Hematopoietic multipotent progenitor cell treated with erythropoietin and hydrocortisone succinate and interleukin-3 and kit ligand, for 8 days (in vitro differentiated cells): ENCODE data around the gene PGAP2.

Source experiments
- DNase-seq: peaks from one replicate; pipeline ENCODE4 v3.0.0-alpha.2; 2015

Gene PGAP2

DNA sequence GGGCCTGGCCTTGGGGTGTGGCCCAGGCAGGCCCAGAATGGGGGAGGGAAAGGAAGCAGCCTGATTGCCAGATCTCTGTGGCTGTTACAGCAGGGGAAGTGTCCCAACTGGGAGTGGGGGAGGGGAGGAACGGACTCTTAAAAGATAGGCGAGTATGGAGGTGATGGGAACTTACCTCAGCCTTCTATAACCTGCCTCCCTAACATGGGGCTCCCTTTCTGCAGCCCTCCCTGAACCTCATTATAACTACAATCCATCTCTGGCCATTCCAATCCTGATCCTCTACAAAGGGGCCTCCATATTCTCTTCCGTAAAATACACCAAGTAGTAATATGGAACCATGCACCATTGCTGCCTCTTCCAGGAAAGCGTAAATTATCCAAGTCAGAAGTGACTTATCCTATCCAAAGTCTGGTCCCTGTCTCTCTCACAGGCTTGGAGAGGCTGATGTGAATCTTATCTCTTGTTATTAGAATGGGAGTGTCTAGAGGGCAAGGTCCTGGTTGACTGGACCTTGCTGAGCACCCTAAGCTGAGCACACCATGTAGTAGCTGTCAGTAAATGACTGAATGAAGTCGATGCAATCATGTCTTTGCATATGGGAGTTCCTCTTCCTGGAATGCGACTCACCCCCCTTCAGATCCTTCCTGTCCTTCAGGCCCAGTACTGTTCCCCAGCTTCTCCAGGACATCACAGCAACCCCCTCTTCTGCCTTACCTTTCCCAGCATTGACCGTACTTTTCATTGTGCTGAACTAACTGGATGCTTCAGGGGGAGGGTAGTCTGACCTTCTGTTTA, 26.5 kb downstream of the PGAP2 start:
- DNase-seq = peak; percentile 94

DNA sequence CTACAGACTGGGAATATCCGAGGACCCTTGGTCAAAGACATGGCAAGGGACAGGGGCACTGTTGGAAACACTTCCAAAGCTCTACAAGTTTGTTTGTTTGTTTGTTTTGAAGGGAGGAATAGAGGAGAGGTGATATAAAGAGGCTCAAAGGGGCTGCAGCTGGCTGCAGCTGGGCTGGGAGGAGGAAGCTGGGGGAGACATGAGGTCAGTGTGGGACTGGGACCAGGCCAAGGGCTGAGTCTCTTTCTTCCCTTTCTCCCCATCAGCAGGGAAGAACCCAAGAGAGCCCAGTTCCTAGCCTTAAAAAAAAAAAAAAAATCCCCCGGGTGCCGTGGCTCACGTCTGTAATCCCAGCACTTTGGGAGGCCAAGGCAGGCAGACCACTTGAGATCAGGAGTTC, 27.4 kb downstream of the PGAP2 start:
- DNase-seq = no peak

DNA sequence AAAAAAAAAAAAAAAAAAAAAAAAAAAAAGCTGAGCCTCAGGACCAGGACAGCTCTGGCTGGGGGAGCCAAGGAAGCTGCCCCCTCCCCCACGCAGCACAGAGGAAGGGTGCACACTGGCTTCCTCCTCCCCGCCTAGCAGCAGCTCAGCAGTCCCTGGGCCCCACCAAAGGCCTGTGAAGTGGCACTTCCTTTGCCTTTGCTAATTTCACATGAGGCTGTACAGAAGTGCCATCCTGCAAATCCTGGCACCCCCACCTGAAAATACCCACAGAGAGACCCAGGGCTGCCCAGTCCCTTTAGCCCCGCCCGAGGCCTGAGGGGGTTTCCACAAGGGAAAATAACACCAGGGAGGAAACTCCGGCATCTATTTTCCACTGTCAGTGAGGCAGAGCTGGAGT, 28.5 kb downstream of the PGAP2 start:
- DNase-seq = no peak

DNA sequence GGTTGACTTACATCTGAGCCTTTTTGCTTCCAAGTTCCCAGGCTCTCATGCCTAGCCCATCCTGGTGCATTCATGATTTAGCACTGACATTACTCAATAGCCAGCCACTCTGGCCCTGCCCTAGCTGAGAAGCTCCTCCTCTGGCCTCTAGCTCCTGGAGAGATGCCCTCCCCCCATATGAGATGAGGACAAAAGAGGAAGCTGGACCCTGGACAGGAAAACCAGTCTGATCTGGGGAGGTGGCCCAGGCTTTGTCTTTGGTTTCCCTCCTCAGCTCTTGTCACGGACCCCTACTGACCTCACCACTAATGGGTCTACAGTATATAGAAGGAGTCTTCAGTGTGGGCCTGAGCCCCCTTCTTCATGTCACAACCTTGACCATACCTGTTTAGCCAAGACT, 29.4 kb downstream of the PGAP2 start:
- DNase-seq = peak; percentile 75

DNA sequence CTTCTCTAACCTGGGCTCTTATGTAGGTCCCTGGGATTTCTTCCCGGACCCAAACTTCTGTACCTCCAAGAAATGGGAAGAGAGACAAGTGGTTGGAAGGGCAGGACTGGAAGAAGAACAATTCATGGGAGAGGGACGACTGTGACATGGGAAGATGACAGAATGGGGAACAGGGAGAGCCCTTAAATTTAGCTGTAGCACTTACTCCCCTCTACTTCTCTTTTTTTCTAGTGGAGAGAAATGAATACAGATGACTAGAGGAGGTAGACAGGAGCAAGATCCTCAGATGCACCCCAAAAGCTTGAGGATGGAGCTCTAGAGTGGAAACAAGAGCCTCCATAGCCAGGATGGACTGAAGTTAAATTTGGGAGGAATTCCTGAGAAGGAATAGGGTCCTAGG, 30.1 kb downstream of the PGAP2 start:
- no peak for DNase-seq

DNA sequence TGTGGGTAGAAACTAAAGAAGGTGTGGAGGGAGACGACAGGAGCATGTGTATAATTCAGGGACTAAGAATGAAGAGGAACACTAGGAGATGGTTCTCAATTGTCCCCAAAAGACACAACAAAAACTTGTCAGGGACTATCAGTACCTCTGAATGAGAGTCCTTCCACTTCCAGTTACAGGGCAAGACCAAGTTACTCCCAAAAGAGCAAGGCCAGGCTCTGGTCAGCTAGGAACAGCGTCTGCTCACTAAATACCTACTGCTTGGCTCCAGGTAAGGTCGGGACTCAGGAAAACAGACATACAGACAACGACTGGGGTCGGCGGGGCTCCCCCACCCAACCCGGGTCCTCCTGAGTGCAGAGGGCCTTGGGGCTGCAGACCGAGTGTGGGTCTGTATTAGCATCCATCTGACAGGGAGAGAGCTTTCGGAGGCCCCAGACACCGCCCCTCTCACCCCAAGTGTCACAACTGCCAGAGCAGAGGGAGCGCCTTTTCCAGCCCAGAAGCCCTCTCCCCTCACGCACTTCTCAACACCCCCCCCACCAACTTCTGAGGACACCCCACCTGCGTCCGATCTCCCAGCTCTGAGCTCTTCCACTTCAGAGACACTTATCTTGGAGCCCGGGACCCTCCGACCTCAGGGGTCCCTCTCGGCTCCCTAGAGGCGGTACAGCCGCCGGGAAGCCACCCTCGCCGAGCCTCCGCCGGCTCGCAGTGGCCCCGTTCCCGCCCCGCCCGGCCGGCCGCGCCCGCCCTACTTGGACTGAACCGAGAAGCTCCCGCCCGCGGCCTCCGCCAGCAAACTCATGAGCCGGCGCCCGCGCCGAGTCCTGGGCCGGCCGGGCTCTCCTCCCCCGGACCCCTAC, 31.9 kb downstream of the PGAP2 start:
- peak; percentile 44 for DNase-seq

DNA sequence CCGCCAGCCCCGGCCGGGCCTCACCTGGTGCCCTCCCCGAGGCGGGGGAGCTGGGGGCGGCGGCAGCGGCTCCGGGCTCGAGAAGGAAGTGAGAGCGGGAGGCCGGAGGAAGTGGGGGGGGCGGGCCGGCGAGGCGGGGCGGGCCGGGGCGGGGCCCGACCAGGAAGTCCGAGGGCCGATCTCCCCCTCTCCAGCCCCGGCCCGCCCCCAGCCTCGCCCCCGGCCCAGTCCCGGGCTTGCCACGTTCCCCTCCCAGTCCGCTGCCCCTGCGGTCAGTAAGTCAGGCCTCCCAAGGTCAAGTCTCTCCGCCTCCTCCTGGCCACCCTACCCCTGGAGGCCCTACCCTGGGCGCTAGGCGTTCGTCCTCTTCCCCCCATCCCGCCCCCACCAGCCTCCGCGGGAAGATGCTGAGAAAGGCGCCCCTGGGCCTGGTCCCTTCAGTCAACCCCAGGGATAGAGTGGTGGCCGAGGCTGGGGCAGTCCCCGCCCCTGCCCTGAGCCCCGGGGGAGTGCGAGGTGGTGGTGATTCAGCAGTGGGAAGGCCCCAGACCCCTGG, 32.6 kb downstream of the PGAP2 start, which contains the start of gene RHOG:
RHOG (minus strand) TSS at position 90 of the 556 bp plus-strand sequence. CDS start 12,821 bp downstream, outside the sequence.
- DNase-seq = peak; percentile 85

DNA sequence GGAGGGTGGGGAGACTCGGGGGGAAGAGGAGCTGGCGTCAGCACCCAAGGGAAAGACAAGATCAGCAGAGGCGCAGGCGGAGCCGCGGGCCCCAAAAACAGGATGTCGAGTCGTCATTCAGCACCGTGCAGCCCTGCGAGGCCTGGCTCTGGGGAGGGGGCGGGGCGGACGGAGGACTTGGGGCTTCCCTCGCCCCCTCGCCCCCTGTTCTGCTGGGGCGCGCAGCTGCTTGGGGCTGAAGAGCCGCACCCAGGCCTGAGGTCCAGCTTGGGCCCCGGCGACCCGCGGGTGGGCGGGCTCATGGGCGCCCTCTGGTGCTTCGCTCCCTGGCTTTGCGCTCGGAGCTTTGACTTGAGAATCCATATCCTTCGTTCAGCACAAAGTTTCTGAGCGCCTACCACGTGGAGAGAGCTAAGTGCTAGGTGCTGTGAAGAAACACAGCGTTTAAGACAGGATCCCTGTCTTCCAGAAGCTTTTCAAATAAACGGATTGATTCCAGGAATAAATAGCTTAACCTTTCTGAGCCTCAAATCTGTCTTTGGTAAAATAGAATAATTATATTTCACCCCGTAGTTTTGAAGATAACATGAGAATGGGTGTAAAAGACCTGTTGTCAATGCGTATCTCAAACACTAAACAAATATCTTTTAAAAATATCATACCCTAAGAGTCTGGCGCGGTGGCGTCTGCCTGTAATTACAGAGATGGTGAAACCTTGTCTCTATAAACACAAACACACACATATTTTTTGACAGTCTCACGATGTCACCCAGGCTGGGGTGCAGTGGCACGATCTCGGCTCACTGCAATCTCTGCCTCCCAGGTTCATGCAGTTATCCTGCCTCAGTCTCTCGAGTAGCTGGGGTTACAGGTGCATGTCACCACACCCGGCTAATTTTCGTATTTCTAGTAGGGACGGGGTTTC, 33.3 kb downstream of the PGAP2 start:
- DNase-seq = peak; percentile 88

DNA sequence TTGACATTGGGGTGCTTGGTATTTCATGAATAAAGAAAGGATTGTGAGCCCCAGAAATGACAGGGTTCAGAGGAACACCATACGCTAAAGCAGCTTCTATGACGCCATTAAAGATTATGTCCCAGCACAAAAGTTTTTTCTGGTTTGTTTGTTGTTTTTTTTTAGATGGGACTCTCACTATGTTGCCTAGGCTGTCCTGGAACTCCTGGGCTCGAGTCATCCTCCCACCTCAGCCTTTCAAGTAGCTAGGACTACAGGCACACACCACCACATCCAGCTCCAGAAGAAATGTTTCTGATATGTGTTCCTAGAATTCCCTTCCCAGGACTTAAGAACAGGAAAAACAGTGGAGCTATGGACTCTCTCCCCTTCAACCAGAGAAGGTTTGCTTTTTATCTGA, 35.0 kb downstream of the PGAP2 start:
- DNase-seq = peak; percentile 0

DNA sequence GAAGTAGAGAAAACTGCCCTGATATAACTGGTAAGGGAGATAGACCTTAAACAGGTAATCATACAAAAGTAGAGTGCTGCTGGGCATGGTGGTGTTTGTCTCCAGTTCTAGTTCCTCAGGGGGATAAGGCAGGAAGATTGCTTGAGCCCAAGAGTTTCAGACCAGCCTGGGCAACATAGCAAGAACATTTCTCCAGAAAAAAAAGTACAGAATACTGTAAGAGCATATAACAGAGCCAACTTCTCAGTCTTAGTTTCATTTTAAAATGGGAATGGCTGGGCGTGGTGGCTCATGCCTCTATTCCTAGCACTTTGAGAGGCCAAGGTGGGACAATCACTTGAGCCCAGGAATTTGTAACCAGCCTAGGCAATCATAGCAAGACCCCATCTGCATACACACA, 36.9 kb downstream of the PGAP2 start:
- DNase-seq = no peak

DNA sequence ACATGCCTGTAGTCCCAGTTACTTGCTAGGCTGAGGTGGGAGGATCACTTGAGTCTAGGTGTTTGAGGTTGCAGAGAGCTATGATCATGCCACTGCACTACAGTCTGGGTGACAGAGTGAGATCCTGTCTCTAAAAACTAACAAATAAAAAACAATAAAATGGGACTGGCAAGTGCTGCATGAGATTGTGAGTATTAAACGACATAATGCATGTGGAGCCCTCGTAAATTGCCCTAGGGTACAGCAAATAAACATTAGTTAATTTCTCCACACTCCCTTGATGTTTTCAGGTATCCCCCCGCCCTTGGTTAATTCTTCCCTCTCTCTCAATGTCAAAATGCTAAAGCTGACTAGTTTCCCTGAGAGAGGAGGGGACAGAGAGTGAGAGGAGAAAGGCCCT, 37.3 kb downstream of the PGAP2 start:
- no peak for DNase-seq

DNA sequence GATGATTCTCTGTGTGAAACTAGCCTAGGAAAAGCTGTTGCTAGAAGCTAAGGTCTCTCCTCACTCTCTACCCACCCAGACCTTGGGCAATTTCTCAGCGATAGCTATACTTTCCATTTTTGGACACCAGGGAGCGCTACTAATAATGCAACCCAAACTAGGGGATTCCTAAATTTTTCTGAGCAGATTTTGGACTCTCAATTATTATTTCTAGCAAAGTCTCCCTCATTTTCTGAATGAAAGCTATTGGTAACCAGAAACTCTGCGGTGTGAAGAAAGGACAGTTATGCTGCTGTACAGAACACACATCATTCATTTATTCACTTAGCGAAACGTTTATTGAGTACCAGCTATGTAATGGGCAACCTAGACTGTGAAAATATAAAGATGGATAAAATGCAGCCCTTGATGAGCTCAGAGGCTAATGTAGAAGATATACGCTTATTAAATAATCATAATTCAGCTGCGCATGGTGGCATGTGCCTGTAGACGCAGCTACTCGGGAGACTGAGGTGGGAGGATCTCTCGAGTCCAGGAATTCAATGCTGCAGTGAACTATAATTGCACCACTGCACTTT, 41.0 kb downstream of the PGAP2 start:
- DNase-seq = peak; percentile 71

DNA sequence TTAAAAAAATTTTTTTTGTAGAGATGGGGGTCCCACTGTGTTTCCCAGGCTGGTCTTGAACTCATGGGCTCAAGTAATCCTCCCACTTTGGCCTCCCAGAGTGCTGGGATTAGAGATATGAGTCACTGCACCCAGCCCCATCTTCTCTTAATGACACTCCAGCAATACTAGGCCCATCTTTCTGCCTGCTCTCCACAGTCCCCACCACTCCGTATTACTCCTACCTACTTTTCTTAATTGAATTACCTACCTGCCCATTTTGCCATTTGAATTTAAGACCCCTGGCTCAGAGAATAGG, 45.1 kb downstream of the PGAP2 start:
- DNase-seq = no peak

DNA sequence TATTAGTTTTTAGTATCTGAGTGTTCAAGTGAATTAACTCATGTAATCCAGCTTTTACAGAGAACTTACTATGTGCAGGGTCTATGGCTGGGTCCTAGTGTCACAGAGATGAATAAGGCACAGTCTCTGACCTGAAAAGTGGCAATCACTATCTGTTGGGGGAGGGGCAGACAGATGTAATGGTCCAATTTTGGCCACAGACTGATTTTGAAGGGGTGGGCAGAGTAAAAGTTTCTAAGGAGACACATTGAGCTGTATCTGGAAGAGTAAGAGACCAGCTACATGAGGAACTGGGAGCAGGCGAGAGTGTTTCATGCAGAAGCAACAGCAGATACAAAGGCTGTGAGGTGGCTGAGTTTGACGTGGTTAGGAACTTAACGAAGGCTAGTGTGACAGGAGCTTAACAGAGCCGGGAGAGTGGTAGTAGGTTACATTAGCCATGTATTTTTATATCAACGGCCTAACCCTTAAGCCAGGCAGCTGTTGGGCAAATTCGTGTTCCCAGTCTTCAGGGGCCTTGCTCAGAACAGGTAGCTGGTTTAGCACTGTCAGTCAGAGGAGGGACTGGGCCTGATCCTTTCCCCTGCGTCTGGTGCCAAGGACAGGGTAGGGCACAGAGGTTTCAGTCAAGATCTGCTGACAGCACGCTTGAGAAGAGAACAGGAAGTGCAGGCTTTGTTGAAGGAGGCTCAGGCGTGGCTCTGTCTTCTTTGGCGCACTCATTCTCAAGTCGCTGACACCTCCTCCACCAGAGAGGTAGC, 45.7 kb downstream of the PGAP2 start:
- peak; percentile 84 for DNase-seq

DNA sequence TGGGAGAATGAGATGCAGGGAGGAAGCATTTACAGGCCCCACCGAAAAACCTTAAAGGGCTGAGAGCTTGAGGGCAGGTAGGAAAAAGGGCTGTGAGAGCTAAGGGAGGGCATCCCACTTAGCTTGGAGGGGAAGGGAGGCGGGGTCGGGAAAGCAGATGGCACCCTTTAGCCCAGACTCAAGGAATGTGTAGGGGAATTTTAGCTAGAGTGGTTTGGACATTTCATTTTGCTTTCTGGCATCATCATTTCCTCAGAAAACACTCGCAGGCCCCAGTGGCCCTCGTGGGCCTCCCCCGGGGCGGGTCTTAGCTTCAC, 46.3 kb downstream of the PGAP2 start:
- DNase-seq = no peak

DNA sequence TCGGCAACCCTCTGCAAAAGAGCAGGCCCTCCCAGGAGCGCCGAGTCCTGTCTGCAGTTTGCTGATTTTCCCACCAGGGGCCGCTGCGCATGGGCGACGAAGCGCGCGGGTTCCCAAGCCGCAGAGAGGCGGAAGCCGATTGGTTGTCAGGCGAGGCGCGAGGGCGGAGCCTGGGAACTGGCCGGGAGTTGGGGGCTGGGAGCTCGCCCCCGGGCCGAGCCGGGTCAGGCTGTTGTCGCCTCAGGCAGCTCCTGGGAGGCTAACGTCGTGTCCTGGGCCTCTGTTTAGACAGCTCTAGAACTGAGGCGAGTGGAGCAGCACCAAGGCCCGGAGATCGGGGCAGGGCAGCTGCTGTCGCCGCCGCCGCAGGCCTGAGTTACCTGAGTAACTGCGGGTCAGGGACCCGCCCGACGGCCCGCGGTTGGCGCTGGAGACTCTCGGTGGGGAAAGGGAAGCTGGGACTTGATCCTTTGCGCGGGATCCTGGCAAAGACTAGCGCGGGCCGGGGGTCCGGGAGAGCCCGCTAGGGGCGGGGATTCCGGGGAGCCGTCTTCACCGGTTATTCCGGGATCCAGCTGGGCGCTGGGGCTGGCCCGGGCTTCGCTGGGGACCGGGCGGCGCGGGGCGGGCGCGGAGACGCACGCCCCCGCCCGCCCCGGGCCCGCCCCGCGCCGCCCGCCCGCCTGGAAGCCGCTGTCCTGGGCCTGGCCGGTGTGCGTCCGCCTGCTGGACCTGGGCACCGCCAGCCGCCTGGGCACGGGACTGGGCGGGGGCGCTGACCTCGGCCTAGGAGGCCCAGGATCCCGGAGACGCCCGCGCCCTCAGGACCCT, 46.8 kb downstream of the PGAP2 start, which contains the start of gene STIM1:
STIM1 (plus strand) TSS at position 688 of the 831 bp plus-strand sequence. CDS start 607 bp downstream, outside the sequence.
- DNase-seq = peak; percentile 96

DNA sequence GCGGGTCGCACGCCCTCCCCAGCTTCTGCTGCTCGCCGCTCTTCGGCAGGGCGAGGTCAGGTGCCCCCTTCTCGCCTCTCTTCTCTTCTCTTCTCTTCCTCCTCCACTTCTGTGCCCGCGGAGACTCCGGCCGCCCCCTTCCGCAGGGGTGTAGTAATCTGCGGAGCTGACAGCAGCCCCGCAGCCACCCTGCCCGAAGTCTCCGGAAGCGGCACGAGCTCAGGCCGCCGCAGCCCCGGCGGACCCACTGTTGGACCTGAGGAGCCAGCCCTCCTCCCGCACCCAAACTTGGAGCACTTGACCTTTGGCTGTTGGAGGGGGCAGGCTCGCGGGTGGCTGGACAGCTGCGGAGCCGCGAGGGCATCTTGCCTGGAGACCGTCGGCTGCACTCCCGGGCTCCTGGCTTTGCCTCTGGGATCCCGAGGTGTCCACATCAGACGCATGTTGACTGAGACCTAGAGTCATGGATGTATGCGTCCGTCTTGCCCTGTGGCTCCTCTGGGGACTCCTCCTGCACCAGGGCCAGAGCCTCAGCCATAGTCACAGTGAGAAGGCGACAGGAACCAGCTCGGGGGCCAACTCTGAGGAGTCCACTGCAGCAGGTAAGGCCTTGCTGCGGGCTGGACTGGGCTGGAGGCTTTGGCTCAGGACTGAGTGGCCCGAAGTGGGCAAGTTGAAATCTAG, 47.6 kb downstream of the PGAP2 start:
- DNase-seq = peak; percentile 53

DNA sequence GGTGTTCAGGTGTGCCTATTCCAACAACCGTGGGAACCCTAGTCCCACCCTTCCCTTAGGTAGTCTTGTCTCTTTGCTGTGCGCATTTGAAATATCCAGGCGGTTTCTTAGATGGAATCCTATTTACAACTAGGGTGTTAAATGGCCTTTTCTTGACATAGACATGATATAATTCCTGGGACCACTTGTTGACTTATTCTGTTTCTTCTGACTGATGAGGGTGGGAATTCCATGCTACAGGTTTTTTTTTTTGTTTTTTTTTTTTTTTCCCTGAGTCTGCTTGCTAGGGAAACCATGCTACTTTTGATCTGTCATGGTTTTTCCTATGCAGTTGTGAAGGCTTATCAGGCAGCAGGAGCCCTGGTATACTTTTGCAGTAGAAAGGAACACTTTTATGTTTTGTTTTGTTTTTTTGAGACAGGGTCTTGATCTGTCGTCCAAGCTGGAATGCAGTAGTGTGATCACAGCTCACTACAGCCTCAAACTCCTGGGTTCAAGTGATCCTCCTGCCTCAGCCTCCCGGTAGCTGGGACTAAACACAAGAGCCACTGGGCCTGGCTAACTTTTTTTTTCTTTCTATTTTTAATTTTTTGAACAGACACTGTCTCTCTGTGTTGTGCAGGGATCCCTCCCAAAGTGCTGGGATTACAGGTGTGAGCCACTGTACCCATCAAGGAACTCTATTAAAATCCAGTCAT, 48.6 kb downstream of the PGAP2 start:
- DNase-seq = no peak

DNA sequence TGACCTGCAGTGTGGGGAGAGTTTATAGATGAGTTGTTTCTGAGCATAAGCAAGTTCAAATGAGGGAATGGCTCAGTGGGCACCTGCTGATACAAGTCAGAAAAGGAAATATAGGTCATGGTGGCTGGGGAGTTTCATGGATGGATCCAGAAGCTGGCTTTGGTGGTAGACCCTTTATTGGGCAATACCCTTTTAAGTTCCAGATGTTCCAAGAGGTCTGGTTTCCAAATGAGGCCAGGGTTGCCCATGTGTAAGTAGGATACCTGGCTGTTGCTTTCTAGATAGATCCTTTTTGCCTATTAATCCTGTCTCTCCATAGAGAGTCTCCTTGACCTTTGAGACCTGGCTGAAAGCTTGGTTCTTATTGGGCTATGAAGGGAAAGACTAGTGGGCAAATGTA, 49.3 kb downstream of the PGAP2 start:
- no peak for DNase-seq
